OCI-M2 (cell line): ENCODE results near the gene AGPAT4.

Experiments
- DNase-seq: peaks from one replicate; lab custom pipeline; 2025; ENCODE audit not compliant: unreplicated experiment; lab: John Stamatoyannopoulos, UW

AGPAT4 gene

GRCh38 chr6:161256407-161256806 lies 17.5 kb downstream of the AGPAT4 start:
- no peak for DNase-seq

GRCh38 chr6:161255518-161255917 lies 18.3 kb downstream of the AGPAT4 start:
- no peak for DNase-seq

- peak; percentile 66 for DNase-seq
Measured at GRCh38 chr6:161254464-161255253, 19.2 kb downstream of the AGPAT4 start.

- DNase-seq, result no peak
Measured at GRCh38 chr6:161254126-161254463, 19.8 kb downstream of the AGPAT4 start.

DNA sequence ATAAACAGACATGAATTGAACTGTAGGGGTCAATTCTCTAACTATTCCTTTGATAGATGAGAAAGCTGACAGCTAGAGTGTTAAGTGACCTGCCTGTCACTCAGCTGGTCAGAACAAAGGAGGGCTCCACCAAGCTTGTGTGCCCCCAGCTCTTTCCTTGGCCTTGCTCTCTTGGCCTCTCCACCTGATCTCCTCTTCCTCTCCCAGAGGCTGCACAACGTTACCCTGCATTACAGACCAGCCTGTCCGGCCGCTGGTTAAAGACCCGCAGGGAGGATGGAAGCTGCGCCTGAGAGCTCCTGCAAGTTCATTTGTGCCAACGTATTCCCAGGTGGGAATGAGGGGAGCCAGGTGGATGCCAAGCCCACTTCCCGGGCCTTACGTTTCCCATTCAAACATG lies 22.5 kb downstream of the AGPAT4 start:
- DNase-seq, result no peak

DNA sequence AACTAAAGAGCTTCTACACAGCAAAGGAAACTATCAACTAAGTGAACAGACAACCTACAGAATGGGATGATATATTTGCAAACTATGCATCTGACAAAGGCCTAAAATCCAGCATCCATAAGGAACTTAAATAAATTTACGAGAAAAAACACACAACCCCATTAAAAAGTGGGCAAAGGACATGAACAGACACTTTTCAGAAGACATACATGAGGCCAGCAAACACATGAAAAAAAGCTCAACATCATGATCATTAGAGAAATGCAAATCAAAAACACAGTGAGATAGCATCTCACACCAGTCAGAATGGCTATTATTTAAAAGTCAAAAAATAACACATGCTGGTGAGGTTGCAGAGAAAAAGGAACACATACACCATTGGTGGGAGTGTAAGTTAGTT lies 24.5 kb downstream of the AGPAT4 start:
- DNase-seq, result no peak

- DNase-seq, result no peak
Measured at GRCh38 chr6:161246725-161247124, 27.1 kb downstream of the AGPAT4 start.

DNA sequence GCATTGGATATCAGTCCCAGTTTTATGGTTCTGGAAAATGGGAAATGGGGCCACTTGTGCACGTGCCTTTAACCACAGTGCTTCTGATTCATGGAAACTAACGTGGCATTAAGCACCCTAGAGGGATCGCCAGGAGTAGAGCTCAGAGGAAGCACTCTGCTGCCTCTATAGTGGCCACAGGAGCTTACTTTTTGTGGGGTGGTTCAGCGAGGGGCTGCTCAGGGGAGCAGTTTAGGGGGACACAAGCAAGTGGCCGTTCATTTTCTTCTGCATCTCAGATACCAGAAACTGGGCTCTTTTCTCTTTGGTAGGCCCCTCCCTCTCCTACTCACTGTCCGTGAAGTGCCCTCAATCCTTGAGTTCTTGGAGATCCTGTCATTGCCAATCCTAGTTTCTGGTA lies 28.5 kb downstream of the AGPAT4 start:
- no peak for DNase-seq

GRCh38 chr6:161244725-161245124 lies 29.1 kb downstream of the AGPAT4 start:
- no peak for DNase-seq

- no peak for DNase-seq
Measured at GRCh38 chr6:161242779-161243693, 30.8 kb downstream of the AGPAT4 start.

GRCh38 chr6:161242113-161242512 lies 31.7 kb downstream of the AGPAT4 start:
- DNase-seq, result no peak

DNA sequence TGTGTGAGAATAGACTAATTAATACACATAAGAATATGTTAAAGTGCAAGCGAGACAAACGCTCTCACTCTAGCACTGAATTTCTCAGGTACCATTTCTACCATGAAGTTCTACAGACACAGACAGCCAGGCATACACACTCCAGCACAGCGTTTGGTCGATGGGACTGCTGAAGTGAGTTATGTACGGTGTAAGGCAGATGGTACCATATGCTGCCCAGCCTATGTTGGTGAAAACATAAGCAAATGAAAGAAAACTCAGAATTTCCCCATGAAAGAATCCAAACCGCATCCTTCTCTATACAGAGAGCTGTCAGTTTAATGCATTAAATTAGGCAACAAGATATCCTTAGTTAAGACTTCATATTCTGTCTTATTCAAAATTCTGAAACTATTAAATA lies 34.9 kb downstream of the AGPAT4 start:
- DNase-seq, result no peak

DNA sequence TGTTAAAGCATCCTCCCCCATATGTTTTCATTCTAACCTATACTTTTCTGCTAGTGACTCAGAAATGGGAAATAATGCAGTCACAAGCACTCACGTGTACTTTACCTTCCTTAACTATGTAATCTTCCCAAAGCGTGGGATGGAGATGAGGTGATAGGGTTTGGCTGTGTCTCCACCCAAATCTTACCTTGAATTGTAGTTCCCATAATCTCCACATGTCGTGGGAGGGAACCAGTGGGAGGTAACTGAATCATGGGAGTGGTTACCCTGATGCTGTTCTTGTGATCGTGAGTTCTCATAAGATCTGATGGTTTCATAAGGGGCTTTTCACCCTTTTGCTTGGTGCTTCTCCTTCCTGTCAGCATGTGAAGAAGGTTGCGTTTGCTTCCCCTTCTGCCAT lies 35.4 kb downstream of the AGPAT4 start:
- no peak for DNase-seq

DNA sequence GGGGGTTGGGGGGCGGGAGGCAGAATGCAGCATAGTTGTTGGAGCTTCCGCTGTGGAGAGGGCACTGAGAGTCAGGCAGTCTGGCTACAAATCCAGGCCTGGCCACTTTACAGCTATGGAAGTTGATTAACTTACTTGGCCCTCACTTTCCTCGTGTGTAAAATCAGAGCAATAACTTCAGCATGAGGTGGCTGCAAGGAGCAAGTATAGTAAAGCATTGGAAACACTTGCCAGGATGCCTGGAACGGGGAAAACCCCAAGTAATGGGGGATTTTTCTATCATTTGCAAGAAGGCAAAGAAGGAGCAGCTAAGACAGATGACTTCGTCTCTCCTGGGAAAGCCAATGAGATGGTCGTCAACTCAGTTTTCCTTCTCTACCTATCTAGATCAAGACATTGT lies 35.8 kb downstream of the AGPAT4 start:
- no peak for DNase-seq

GRCh38 chr6:161237176-161237575 lies 36.7 kb downstream of the AGPAT4 start:
- DNase-seq, result no peak

DNA sequence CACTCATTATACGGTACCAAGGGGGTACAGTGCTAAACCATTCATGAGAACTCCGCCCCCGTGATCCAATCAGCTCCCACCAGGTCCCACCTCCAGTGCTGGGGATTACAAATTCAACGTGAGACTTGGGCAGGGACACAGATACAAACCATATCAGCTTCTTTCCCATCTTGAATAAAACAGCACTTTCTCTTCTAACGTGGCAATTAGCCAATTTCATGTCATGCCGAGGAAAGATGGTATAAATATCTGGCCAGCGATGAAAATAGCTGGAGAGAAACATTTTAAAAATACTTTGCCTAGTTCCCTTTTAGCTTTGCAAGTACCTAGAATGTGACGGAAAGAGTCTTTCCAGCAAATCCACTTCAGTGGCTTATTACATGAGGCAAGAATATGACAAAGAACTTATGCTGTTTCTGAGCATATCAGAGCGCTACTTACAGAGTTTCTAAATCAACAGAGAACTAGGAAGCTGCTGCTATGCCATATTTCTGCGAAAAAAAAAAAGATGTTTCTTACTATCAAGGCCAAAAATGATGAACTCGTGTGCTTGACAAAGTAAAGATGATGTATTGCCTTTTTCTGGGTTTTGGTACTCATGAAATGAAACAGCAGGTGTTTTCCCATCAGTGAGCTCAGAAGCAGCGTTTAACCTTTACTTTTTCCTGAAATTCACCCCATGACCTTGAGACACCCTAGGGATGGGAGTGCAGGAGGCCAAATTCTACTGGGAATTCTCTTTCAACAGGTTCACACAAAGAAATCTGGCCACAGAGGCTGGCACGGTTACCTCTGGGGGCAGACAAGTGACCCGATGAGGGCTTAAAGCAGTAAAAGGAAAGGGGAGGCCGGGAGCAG lies 37.9 kb downstream of the AGPAT4 start:
- DNase-seq, result no peak

GRCh38 chr6:161233986-161234661 lies 39.7 kb downstream of the AGPAT4 start:
- DNase-seq, result no peak

- no peak for DNase-seq
Measured at GRCh38 chr6:161232467-161232866, 41.4 kb downstream of the AGPAT4 start.

- DNase-seq, result no peak
Measured at GRCh38 chr6:161232010-161232409, 41.9 kb downstream of the AGPAT4 start.

GRCh38 chr6:161230339-161230738 lies 43.5 kb downstream of the AGPAT4 start:
- no peak for DNase-seq
